Choroid plexus epithelial cell (primary cell): ENCODE measurements around the gene DLGAP1.
A peak's percentile ranks its signal among the peaks of the same experiment; 100 is the strongest.
"Not testable (repeated sequence)": the region's sequence is repeated elsewhere in the genome, so short reads cannot be mapped to it uniquely, and the experiment has no call there.

Experiments used
- DNase-seq: peaks from one replicate; pipeline ENCODE4 v3.0.0-alpha.2; 2010; ENCODE audit warnings: low read depth
- H3K4me3 ChIP-seq: 2 replicates; pipeline ENCODE4 v1.5.1; 2011; ENCODE audit warnings: low read depth, mild to moderate bottlenecking, control low read depth, low read length, moderate library complexity
- CTCF ChIP-seq: conservative IDR thresholded peaks from 2 replicates; pipeline ENCODE4 v1.5.1; 2011; ENCODE audit warnings: low read depth, mild to moderate bottlenecking, control low read depth, inconsistent platforms, low read length, moderate library complexity

DLGAP1 gene

GRCh38 chr18:3480827-3481573, 974.1 kb downstream of the DLGAP1 start:
- no peak for DNase-seq
- no peak for TF ChIP-seq CTCF
- H3K4me3 ChIP-seq: no peak overlapping the region

GRCh38 chr18:3479978-3480509, 975.1 kb downstream of the DLGAP1 start:
- no peak for DNase-seq
- TF ChIP-seq CTCF: no peak
- H3K4me3 ChIP-seq: no peak overlapping the region

GRCh38 chr18:3478262-3478978, 976.7 kb downstream of the DLGAP1 start:
- peak; percentile 32 for DNase-seq
- no peak for TF ChIP-seq CTCF
- H3K4me3 ChIP-seq: no peak overlapping the region

- no peak for DNase-seq
- TF ChIP-seq CTCF: no peak
- H3K4me3 ChIP-seq: no peak overlapping the region
Observed at GRCh38 chr18:3472681-3473544, 982.2 kb downstream of the DLGAP1 start.

GRCh38 chr18:3472121-3472520, 983.0 kb downstream of the DLGAP1 start:
- not testable (repeated sequence) for DNase-seq

GRCh38 chr18:3471141-3471648, 983.9 kb downstream of the DLGAP1 start:
- H3K4me3 ChIP-seq: no peak overlapping the region
- DNase-seq: no peak
- TF ChIP-seq CTCF: no peak

More at GRCh38 chr18:3472121-3472520, 983.0 kb downstream of the DLGAP1 start:
- not testable (repeated sequence) for H3K4me3 ChIP-seq

- TF ChIP-seq CTCF: no peak
- no peak for DNase-seq
- no peak overlapping the region for H3K4me3 ChIP-seq
Observed at GRCh38 chr18:3468833-3469232, 986.3 kb downstream of the DLGAP1 start.
